SK-N-SH (cell line): ENCODE measurements around the gene CADM1. TPM values are rescaled to one million over a fixed set of nuclear protein-coding genes. Genes with fewer than 3 reads are reported as not detected.

Experiments used
- CTCF ChIA-PET: fragments of 300-600, 350-600 bp; formaldehyde crosslinking; extraction: SDS; loops from one replicate; lab custom pipeline; 2021; lab: Yijun Ruan, JAX
- POLR2A ChIA-PET: fragments of 350-600 bp; sonication (Branson Sonifier 250); formaldehyde crosslinking; extraction: SDS; loops from one replicate; lab custom pipeline; 2020; ENCODE audit warnings: antibody characterized with exemption, inconsistent platforms; lab: Yijun Ruan, JAX
- DNase-seq: peaks from one replicate; pipeline ENCODE4 v3.0.0; 2012
- H2AFZ ChIP-seq: fragments of 200-600 bp; sonication (generic); 2 replicates; pipeline ENCODE4 v1.8.1; 2016; ENCODE audit warnings: antibody characterized with exemption, mild to moderate bottlenecking, low read depth
- H3F3A ChIP-seq: fragments of 200-600 bp; sonication (generic); replicated peaks from 2 replicates; pipeline ENCODE3; 2016; ENCODE audit warnings: antibody characterized with exemption, mild to moderate bottlenecking; ENCODE audit not compliant: insufficient read depth
- H3K27ac ChIP-seq, 2 experiments: fragments of 200-500 bp in 1 of 2; fragments of 200-600 bp in 1 of 2; sonication (Bioruptor generic) in 1 of 2; sonication (generic), shearing (Covaris generic) in 1 of 2; 2 replicates each; pipeline versions ENCODE4 v1.5.1 to v1.6.1; 2014 to 2016; ENCODE audit warnings: low read depth in 2 of 2, inconsistent platforms in 1 of 2, low read length in 1 of 2, mild to moderate bottlenecking in 1 of 2, mixed read lengths in 1 of 2
- H3K27me3 ChIP-seq: fragments of 200-600 bp; sonication (generic), shearing (Covaris generic); 2 replicates; pipeline ENCODE4 v1.6.1; 2016; ENCODE audit warnings: mixed run types; ENCODE audit not compliant: insufficient read depth
- H3K36me3 ChIP-seq, 2 experiments: fragments of 200-500 bp in 1 of 2; fragments of 200-600 bp in 1 of 2; sonication (Bioruptor generic) in 1 of 2; sonication (generic) in 1 of 2; replicated peaks in 1 of 2; 2 replicates each; pipeline versions ENCODE3 to v1.5.1; 2014 to 2016; ENCODE audit warnings: low read length in 1 of 2, mild to moderate bottlenecking in 1 of 2; ENCODE audit not compliant: insufficient read depth in 2 of 2, control insufficient read depth in 1 of 2
- H3K4me1 ChIP-seq, 2 experiments: fragments of 200-500 bp in 1 of 2; fragments of 200-600 bp in 1 of 2; sonication (Bioruptor generic) in 1 of 2; sonication (generic), shearing (Covaris generic) in 1 of 2; 2 replicates each; pipeline versions ENCODE4 v1.5.1 to v1.6.1; 2014 to 2016; ENCODE audit warnings: low read depth in 1 of 2, low read length in 1 of 2, mixed run types in 1 of 2; ENCODE audit not compliant: insufficient read depth in 2 of 2, control insufficient read depth in 1 of 2
- H3K4me2 ChIP-seq: fragments of 200-600 bp; sonication (generic), shearing (Covaris generic); 2 replicates; pipeline ENCODE4 v1.6.1; 2017; ENCODE audit warnings: mixed run types
- H3K4me3 ChIP-seq, 2 experiments: fragments of 200-500 bp in 1 of 2; fragments of 200-600 bp in 1 of 2; sonication (Bioruptor generic) in 1 of 2; sonication (generic), shearing (Covaris generic) in 1 of 2; 2 replicates each; pipeline versions ENCODE4 v1.5.1 to v1.8.1; 2014 to 2016; ENCODE audit warnings: low read depth in 2 of 2, inconsistent platforms in 1 of 2, low read length in 1 of 2, mild to moderate bottlenecking in 1 of 2, mixed read lengths in 1 of 2, moderate library complexity in 1 of 2
- H3K79me2 ChIP-seq: fragments of 200-600 bp; sonication (generic); 2 replicates; pipeline ENCODE4 v1.8.1; 2017; ENCODE audit warnings: mild to moderate bottlenecking; ENCODE audit not compliant: insufficient read depth
- H3K9ac ChIP-seq: fragments of 200-600 bp; sonication (generic); 2 replicates; pipeline ENCODE4 v1.6.1; 2017; ENCODE audit warnings: mixed run types
- H3K9me2 ChIP-seq: fragments of 200-600 bp; sonication (generic); 2 replicates; pipeline ENCODE4 v1.6.1; 2017; ENCODE audit warnings: mixed run types
- H3K9me3 ChIP-seq: fragments of 200-600 bp; sonication (generic); 2 replicates; pipeline ENCODE4 v1.6.1; 2017; ENCODE audit warnings: mixed run types, mild to moderate bottlenecking, moderate library complexity
- H4K20me1 ChIP-seq: fragments of 200-600 bp; sonication (generic); 2 replicates; pipeline ENCODE4 v1.6.1; 2017; ENCODE audit warnings: mild to moderate bottlenecking, mixed run types; ENCODE audit not compliant: insufficient read depth
- CHD2 ChIP-seq: fragments of 150-350 bp; IDR thresholded peaks from 2 replicates; pipeline ENCODE4 v1.6.1; 2018; ENCODE audit warnings: low read length; ENCODE audit not compliant: partially characterized antibody
- CTCF ChIP-seq: fragments of 200-600 bp; sonication (generic); IDR thresholded peaks from 2 replicates; pipeline ENCODE4 v1.6.1; 2017; ENCODE audit warnings: antibody characterized with exemption, mild to moderate bottlenecking, moderate library complexity
- EP300 ChIP-seq, 2 experiments: IDR thresholded peaks; 2 replicates each; pipeline versions ENCODE4 v1.4.0 to v1.6.1; 2012; ENCODE audit warnings: borderline replicate concordance in 1 of 2, low read depth in 1 of 2, low read length in 1 of 2
- GATA2 ChIP-seq: sonication (generic); formaldehyde crosslinking; IDR thresholded peaks from 2 replicates; pipeline ENCODE4 v1.5.0; 2020; ENCODE audit warnings: mild to moderate bottlenecking, missing genetic modification reagents
- RCOR1 ChIP-seq: fragments of 150-350 bp; IDR thresholded peaks from 2 replicates; pipeline ENCODE4 v1.6.1; 2017; ENCODE audit warnings: antibody characterized with exemption, low read length
- RFX5 ChIP-seq: IDR thresholded peaks from 2 replicates; pipeline ENCODE4 v1.6.1; 2012; ENCODE audit warnings: mild to moderate bottlenecking, improper control_type of control experiment, low read length
- RXRA ChIP-seq: IDR thresholded peaks from 2 replicates; pipeline ENCODE4 v1.4.0; 2012; ENCODE audit warnings: low read depth, mild to moderate bottlenecking, borderline replicate concordance
- TAF1 ChIP-seq: IDR thresholded peaks from 2 replicates; pipeline ENCODE4 v1.6.1; 2012; ENCODE audit warnings: low read depth, mild to moderate bottlenecking, low read length, moderate library complexity, borderline replicate concordance
- WGBS: methylation state at CpG from one replicate; pipeline ENCODE4 v1.1.6; 2017; ENCODE audit warnings: low lambda C conversion rate; 5-methylcytosine and 5-hydroxymethylcytosine counted together
- polyA plus RNA-seq, 3 experiments: library from polyadenylated mRNA; depleted of rRNA; stranded (reverse); fragments of >200 nt; gene quantifications; 2 replicates each; pipeline ENCODE4 v1.2.3, GENCODE V29; 2012
- TF ChIP-seq, protein P1 (sequence below): IDR thresholded peaks from 2 replicates; pipeline ENCODE4; 2012

The CADM1 gene
- polyA plus RNA-seq, 1 of the 3 experiments (the other 2 are of a cell fraction) = 7.9 TPM

GRCh38 chr11:115201111-115201792 lies 303.0 kb downstream of the CADM1 start:
- peak overlapping the region; percentile 52; the same call in 1 of the 2 replicates for H2AFZ ChIP-seq
- ChIA-PET POLR2A (interaction anchor here (0.6 kb wide), 1 partner anchor 760 kb away, joined by 3 read pairs; no protein-coding TSS in a partner anchor), CTCF (interaction anchor here (0.8 to 2.4 kb wide), 5 partner anchors 15 to 1023 kb away, joined by 3 to 8 read pairs (median 4); no protein-coding TSS in a partner anchor)
- H3K9me3 ChIP-seq = no peaks in the 10 kb centered on the region
- no peaks in the 10 kb centered on the region for H4K20me1 ChIP-seq
- H3K36me3 ChIP-seq = peaks cover 0 to 3% of the 10 kb centered on the region in 2 experiments
- WGBS = 36% methylated on average over 6 of the region's 6 CpGs
- H3K9me2 ChIP-seq = no peaks in the 10 kb centered on the region
- H3F3A ChIP-seq = no peaks in the 10 kb centered on the region
- H3K27me3 ChIP-seq = no peaks in the 10 kb centered on the region
- H3K79me2 ChIP-seq = no peaks in the 10 kb centered on the region
- DNase-seq = peak; percentile 37
- peak overlapping the region; percentile 50 for H3K4me2 ChIP-seq
- peak overlapping the region; percentile 14 to 88; a peak in 3 of 4 replicates for H3K27ac ChIP-seq
- no peak overlapping the region for H3K9ac ChIP-seq
- no peak for TF ChIP-seq RCOR1
- no peak for TF ChIP-seq RXRA
- TF ChIP-seq CHD2 = peak; percentile 11
- no peak for TF ChIP-seq RFX5
- H3K4me1 ChIP-seq = peaks cover 33% of the 10 kb centered on the region in 2 experiments; a peak in 3 of 4 replicates
- H3K4me3 ChIP-seq = no peak overlapping the region

DNA sequence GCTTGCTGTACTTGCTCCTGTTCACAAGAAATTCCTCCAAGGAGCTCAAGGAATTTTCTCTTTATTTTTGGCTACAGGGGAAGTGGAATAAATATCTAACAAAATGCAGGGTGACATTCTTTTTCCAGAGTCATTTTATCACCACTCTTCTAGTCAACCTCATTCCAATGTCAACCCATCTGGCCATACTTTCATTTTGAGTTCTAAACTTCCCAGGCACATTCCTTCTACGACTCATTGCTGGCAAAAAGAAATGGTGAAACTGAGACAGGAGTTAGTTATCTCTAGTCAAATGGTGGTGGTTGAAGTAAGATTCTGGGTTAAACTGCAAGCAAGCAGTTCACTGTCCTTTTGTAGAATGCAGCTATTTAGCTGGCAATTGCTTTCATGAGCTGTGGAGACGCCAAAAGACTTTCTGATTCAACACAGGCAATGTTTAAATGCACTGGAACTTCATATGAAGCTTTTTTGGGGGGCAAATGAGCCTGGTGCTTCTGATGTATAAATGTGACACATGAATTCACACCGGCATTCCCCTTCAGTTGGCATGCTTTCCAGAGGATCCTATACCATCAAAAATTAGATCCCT lies 304.6 kb downstream of the CADM1 start:
- POLR2A ChIA-PET = no interaction called here
- Histone ChIP-seq H3K36me3 (peaks cover 0 to 3% of the 10 kb centered on the region in 2 experiments), H3K4me1 (peaks cover 24 to 33% of the 10 kb centered on the region in 2 experiments; a peak in 3 of 4 replicates), H3K9me2 (no peaks in the 10 kb centered on the region), H3K9me3 (no peaks in the 10 kb centered on the region), H3K9ac (no peak overlapping the region), H3F3A (no peaks in the 10 kb centered on the region), H3K4me2 (peak overlapping the region; percentile 29), H4K20me1 (no peaks in the 10 kb centered on the region), H2AFZ (no peak overlapping the region; the same call in 1 of the 2 replicates), H3K27me3 (no peaks in the 10 kb centered on the region), H3K4me3 (no peak overlapping the region), H3K79me2 (no peaks in the 10 kb centered on the region), H3K27ac (peak overlapping the region in 1 of 2 experiments; percentile 43; a peak in 2 of 4 replicates)
- TF ChIP-seq, protein P1, sequence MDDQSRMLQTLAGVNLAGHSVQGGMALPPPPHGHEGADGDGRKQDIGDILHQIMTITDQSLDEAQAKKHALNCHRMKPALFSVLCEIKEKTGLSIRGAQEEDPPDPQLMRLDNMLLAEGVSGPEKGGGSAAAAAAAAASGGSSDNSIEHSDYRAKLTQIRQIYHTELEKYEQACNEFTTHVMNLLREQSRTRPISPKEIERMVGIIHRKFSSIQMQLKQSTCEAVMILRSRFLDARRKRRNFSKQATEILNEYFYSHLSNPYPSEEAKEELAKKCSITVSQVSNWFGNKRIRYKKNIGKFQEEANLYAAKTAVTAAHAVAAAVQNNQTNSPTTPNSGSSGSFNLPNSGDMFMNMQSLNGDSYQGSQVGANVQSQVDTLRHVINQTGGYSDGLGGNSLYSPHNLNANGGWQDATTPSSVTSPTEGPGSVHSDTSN = peak; percentile 22; the same call in 1 of the 2 replicates
- TF ChIP-seq GATA2 (CRISPR knock-in tag) (no peak), RFX5 (no peak), TAF1 (no peak), CTCF (no peak), RXRA (no peak), EP300 (IDR thresholded peaks at IDR 0.05; ENCODE audit: borderline replicate concordance in 1 of 2, low read depth in 1 of 2, low read length in 1 of 2) (0 out of 4 replicates have a peak, but pooled peaks of 1 of the 2 experiments have one; percentile 10)
- CTCF ChIA-PET = interaction anchor here (1.0 to 1.3 kb wide), 3 partner anchors 15 to 125 kb away, joined by 3 read pairs; no protein-coding TSS in a partner anchor
- DNase-seq = no peak
- WGBS = 63% methylated on average over 3 of the region's 3 CpGs
